NT2/D1 (cell line): Measurements from ENCODE around the gene DBNDD2.
A peak's percentile ranks its signal among the peaks of the same experiment; 100 is the strongest.

Source experiments
- DNase-seq: peaks from one replicate; pipeline ENCODE4 v3.0.0-alpha.2; 2011; ENCODE audit warnings: low read depth, low spot score
- H3K27me3 ChIP-seq: 2 replicates; pipeline ENCODE4 v1.6.0; 2011; ENCODE audit warnings: mild to moderate bottlenecking; ENCODE audit not compliant: insufficient read length, insufficient read depth
- H3K36me3 ChIP-seq: 2 replicates; pipeline ENCODE4 v1.6.1; 2011; ENCODE audit warnings: mild to moderate bottlenecking, low read length, mixed read lengths; ENCODE audit not compliant: insufficient read depth, insufficient read length
- H3K4me1 ChIP-seq: 2 replicates; pipeline ENCODE4 v1.5.1; 2011; ENCODE audit not compliant: insufficient read depth, insufficient read length
- H3K4me3 ChIP-seq: 2 replicates; pipeline ENCODE4 v1.5.1; 2011; ENCODE audit warnings: low read depth; ENCODE audit not compliant: insufficient read length
- H3K9ac ChIP-seq: 2 replicates; pipeline ENCODE4 v1.6.0; 2011; ENCODE audit warnings: low read depth; ENCODE audit not compliant: insufficient read length
- H3K9me3 ChIP-seq: 2 replicates; pipeline ENCODE4 v1.5.1; 2011; ENCODE audit warnings: mild to moderate bottlenecking, low read length; ENCODE audit not compliant: insufficient read depth
- SUZ12 ChIP-seq: IDR thresholded peaks from 2 replicates; pipeline ENCODE4 v1.6.1; 2011; ENCODE audit not compliant: insufficient read length, insufficient read depth; ENCODE audit errors: extremely low read depth
- YY1 ChIP-seq: IDR thresholded peaks from 2 replicates; pipeline ENCODE4 v1.6.1; 2011; ENCODE audit not compliant: insufficient read length, insufficient read depth
- ZNF274 ChIP-seq: IDR thresholded peaks from 2 replicates; pipeline ENCODE4 v1.6.1; 2011; ENCODE audit warnings: mild to moderate bottlenecking, low read depth, low read length

DBNDD2 gene, protein sequence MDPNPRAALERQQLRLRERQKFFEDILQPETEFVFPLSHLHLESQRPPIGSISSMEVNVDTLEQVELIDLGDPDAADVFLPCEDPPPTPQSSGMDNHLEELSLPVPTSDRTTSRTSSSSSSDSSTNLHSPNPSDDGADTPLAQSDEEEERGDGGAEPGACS

DNA sequence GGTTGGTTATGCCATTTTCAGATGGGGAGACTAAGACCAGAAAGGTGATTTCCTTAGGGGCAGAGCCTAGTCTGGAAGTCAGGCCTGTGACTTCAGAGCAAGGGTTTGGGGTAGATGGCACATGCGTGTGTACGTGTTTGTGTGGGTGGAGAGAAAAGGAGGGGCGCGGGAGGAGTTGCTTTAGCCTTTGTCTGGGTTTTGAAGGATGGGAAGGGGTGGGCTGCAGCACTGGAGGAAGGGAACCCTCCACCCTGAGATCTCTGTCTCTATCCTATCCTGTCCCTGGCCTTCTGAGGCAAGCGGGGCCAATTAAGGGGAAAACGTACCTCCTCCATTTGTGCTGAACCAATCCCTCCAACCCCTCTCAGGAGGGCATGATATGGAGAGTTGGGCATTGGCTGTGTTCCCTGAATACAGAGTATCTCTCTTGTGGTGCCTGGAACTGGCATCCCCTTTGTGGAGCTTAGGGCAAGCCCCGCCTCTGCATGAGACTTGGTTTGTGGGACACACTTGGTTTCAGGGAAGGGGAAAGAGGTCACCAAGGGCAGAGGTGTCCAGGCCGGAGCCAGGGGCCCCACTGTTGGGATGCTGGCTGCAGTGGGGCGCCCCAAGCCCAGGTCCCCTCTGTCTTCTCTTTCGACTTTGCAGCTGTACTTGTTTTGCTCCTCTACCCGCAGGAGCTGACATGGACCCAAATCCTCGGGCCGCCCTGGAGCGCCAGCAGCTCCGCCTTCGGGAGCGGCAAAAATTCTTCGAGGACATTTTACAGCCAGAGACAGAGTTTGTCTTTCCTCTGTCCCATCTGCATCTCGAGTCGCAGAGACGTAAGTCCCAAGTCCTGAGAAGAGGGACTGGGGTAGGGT is at the start of gene DBNDD2:
Gene DBNDD2 (plus strand): TSS at position 507 of the 863 bp plus-strand sequence. CDS start 179 bp downstream, at position 686.
- H3K36me3 ChIP-seq: peaks cover 11% of the 10 kb centered on the region
- H3K4me1 ChIP-seq: peaks cover 4% of the 10 kb centered on the region
- no peak for DNase-seq
- peaks cover 60% of the 10 kb centered on the region for H3K27me3 ChIP-seq
- no peaks in the 10 kb centered on the region for H3K9me3 ChIP-seq
- peak within 1 kb of the TSS; percentile 72 for H3K9ac ChIP-seq
- TF ChIP-seq YY1 (no peak), ZNF274 (no peak), SUZ12 (no peak)
- peak within 1 kb of the TSS; percentile 77 for H3K4me3 ChIP-seq

GRCh38 chr20:45359069-45359405 is 49.1 kb upstream of the DBNDD2 start:
- Histone ChIP-seq H3K4me3 (no peak overlapping the region), H3K9me3 (no peaks in the 10 kb centered on the region), H3K9ac (no peak overlapping the region), H3K4me1 (peaks cover 7% of the 10 kb centered on the region), H3K36me3 (no peaks in the 10 kb centered on the region), H3K27me3 (no peaks in the 10 kb centered on the region)
- TF ChIP-seq YY1: no peak
- TF ChIP-seq ZNF274: no peak
- no peak for TF ChIP-seq SUZ12
- no peak for DNase-seq

DNA sequence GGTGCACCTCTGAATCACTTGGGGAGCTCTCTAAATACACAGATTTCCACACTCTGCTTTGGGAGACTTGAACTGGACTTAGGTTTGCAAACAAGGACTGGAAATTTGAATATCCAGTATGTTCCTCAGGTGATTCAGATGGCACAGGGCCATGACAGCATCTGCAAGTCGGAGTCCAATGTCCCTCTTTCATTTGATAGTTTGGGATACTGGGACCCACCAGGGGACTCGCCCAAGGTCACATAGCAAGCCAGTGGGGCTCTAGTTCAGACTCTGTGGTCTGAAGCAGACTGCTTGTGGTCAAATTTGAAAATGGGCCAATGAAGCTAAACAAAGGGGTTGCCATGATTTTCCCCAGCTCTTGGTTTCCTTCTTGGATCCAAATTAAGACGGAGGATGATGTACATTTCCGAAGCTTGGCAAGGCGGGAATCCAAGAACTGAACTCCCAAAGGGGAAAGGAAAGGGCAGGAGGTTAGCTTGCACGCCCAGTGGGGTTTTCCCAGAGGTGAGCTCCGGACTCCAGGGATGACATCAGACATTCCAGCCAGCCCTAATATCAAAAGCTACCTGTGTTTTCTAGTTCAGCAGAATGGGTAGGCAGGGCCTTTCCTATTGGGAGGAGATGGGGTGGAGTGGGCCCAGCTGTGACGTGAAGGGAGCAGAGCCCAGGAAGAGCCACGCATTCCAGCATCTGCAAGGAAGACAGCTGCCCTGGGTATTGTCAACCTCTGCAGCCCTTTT is 48.5 kb upstream of the DBNDD2 start:
- DNase-seq: no peak
- no peaks in the 10 kb centered on the region for H3K9me3 ChIP-seq
- peaks cover 7% of the 10 kb centered on the region for H3K4me1 ChIP-seq
- H3K4me3 ChIP-seq: no peak overlapping the region
- no peaks in the 10 kb centered on the region for H3K27me3 ChIP-seq
- H3K9ac ChIP-seq: no peak overlapping the region
- H3K36me3 ChIP-seq: no peaks in the 10 kb centered on the region
- no peak for TF ChIP-seq SUZ12
- TF ChIP-seq YY1: no peak
- 0 out of 2 replicates have a peak, but pooled peaks have one; percentile 26 for TF ChIP-seq ZNF274

- Histone ChIP-seq H3K36me3 (peaks cover 20% of the 10 kb centered on the region), H3K9me3 (no peaks in the 10 kb centered on the region), H3K4me1 (peaks cover 7% of the 10 kb centered on the region), H3K4me3 (no peak overlapping the region), H3K27me3 (no peaks in the 10 kb centered on the region), H3K9ac (no peak overlapping the region)
- DNase-seq: no peak
- no peak for TF ChIP-seq ZNF274
- TF ChIP-seq YY1: no peak
- TF ChIP-seq SUZ12: no peak
Measured at GRCh38 chr20:45361793-45362192, 46.3 kb upstream of the DBNDD2 start.

- Histone ChIP-seq H3K27me3 (no peaks in the 10 kb centered on the region), H3K9me3 (no peaks in the 10 kb centered on the region), H3K4me3 (peak within 1 kb of the TSS; percentile 92), H3K9ac (peak within 1 kb of the TSS; percentile 95), H3K4me1 (peaks cover 7% of the 10 kb centered on the region), H3K36me3 (peaks cover 32% of the 10 kb centered on the region)
- TF ChIP-seq YY1 (peak; percentile 12), ZNF274 (no peak)
- peak; percentile 96 for DNase-seq
Measured at GRCh38 chr20:45362804-45363610, 45.1 kb upstream of the DBNDD2 start, which contains the start of gene SYS1. Gene SYS1 (plus strand): TSS chr20:45363156. CDS start chr20:45363532, 376 bp downstream.

- TF ChIP-seq YY1 (no peak), ZNF274 (no peak), SUZ12 (no peak)
- Histone ChIP-seq H3K4me1 (peaks cover 7% of the 10 kb centered on the region), H3K4me3 (peak overlapping the region; percentile 92), H3K9ac (peak overlapping the region; percentile 95), H3K36me3 (peaks cover 41% of the 10 kb centered on the region), H3K9me3 (no peaks in the 10 kb centered on the region), H3K27me3 (no peaks in the 10 kb centered on the region)
- DNase-seq: no peak
Measured at GRCh38 chr20:45363611-45364492, 44.2 kb upstream of the DBNDD2 start.
